Gastrocnemius medialis (tissue), 4 donors: ENCODE results near the gene EPHX1. TPM values are rescaled to one million over a fixed set of nuclear protein-coding genes. Genes with fewer than 3 reads are reported as not detected.

Source experiments
- ATAC-seq, 2 donors: fragments of 150-250 bp; one replicate each; pipeline ENCODE4 v1.9.1; 2016
- DNase-seq, 2 donors: peaks; one replicate each; pipeline ENCODE4 v3.0.0-alpha.2; 2019
- H3K27ac ChIP-seq, 4 donors: fragments of 200-600 bp; sonication (generic); 1 replicate in 1 of 4; 2 replicates in 3 of 4; pipeline ENCODE4 v1.5.1; 2016 to 2018; ENCODE audit warnings: mild to moderate bottlenecking in 2 of 4, moderate library complexity in 1 of 4
- H3K27me3 ChIP-seq, 3 donors: fragments of 200-600 bp; sonication (generic) in 2 of 3; 1 replicate in 1 of 3; 2 replicates in 2 of 3; pipeline versions ENCODE4 v1.5.1 to v1.6.0; 2016 to 2019; ENCODE audit warnings: mild to moderate bottlenecking in 1 of 3, moderate library complexity in 1 of 3
- H3K36me3 ChIP-seq, 2 donors: fragments of 200-600 bp; sonication (generic) in 1 of 2; one replicate each; pipeline ENCODE4 v1.5.1; 2017 to 2018
- H3K4me1 ChIP-seq, 2 donors: fragments of 200-600 bp; sonication (generic) in 1 of 2; one replicate each; pipeline ENCODE4 v1.5.1; 2016 to 2017; ENCODE audit warnings: mild to moderate bottlenecking in 2 of 2
- H3K4me3 ChIP-seq, 4 donors: fragments of 200-600 bp; sonication (generic) in 3 of 4; 1 replicate in 1 of 4; 2 replicates in 3 of 4; pipeline ENCODE4 v1.5.1; 2016 to 2019; ENCODE audit warnings: mild to moderate bottlenecking in 2 of 4
- H3K9me3 ChIP-seq, 3 donors: fragments of 200-600 bp; sonication (generic) in 2 of 3; 1 replicate in 1 of 3; 2 replicates in 2 of 3; pipeline ENCODE4 v1.5.1; 2016 to 2019
- POLR2A ChIP-seq, 2 donors: fragments of 450-650 bp; IDR thresholded peaks; one replicate each; pipeline ENCODE4 v1.6.1; 2017; ENCODE audit warnings: antibody characterized with exemption in 2 of 2, mild to moderate bottlenecking in 2 of 2, moderate library complexity in 2 of 2
- in situ Hi-C, 4 donors: fragments of 200-750 bp; cut with MboI; loops; one replicate each; pipeline versions ENCODE4 v1.15.0 to v1.8.0; 2017; ENCODE audit warnings: low sequenced_read_pairs in 4 of 4
- intact Hi-C: fragments of 100-400 bp; cut with DNase I; formaldehyde crosslinking; loops from one replicate; pipeline ENCODE4 v1.15.1; 2023; ENCODE audit warnings: low total_unique reads
- total RNA-seq, 4 donors: library from RNA; depleted of rRNA; stranded (reverse); fragments of >200 nt; gene quantifications; one replicate each; pipeline versions ENCODE4 v1.1.0 to v1.2.3, GENCODE V29; 2016
- TF ChIP-seq, protein P1 (sequence below), 5 experiments: fragments of 450-650 bp in 3 of 5; fragments of 200-600 bp in 2 of 5; sonication (generic) in 2 of 5; IDR thresholded peaks in 4 of 5; conservative IDR thresholded peaks in 1 of 5; 1 replicate in 4 of 5; 2 replicates in 1 of 5; pipeline ENCODE4 v1.5.1; 2016 to 2019; ENCODE audit warnings: antibody characterized with exemption in 5 of 5, mild to moderate bottlenecking in 3 of 5, moderate library complexity in 3 of 5

EPHX1 gene
- total RNA-seq, 4 donors from 2014 or later: 65.7 to 155 (median 108) TPM

DNA sequence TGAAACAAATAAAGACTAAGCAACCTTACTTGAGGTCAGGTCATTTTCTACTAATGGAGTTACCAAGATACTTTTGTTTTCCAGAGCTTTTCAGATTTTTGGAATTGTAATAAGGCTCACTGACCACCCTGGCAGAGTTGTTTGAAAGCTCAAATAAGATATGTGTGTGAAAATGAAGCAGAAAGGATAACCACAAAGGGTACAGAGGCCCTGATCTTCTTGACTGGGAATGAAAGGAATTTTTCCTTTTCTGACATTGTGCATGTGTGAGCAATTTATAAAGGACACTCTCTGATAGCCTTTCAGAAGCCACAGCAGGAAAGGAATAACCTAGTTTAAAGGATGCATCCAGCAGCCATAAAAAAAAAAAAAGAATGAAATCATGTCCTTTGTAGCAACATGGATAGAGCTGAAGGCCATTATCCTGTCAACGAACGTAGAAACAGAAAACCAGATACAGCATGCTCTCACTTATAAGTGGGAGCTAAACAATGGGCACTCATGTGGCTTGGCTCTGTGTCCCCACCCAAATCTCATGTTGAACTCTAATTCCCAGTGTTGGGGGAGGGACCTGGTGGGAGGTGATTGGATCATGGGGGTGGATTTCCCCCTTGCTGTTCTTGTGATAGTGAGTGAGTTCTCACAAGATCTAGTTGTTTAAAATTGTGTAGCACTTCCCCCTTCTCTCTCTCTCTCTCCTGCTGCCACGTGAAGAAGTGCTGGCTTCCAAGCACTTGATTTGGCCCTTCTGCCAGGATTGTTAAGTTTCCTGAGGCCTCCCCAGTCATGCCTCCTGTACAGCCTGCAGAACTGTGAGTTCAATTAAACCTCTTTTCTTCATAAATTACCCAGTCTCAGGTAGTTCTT, 35.4 kb upstream of the EPHX1 start:
- intact Hi-C loops: loop anchor here (5.0 kb wide), 3 partner anchors 72 to 222 kb away; no protein-coding TSS in a partner anchor
- Histone ChIP-seq H3K27ac (no peak overlapping the region), H3K36me3 (no peaks in the 10 kb centered on the region), H3K27me3 (no peaks in the 10 kb centered on the region), H3K9me3 (no peaks in the 10 kb centered on the region), H3K4me1 (peaks cover 23 to 29% of the 10 kb centered on the region in 2 donors), H3K4me3 (no peak overlapping the region)
- TF ChIP-seq POLR2A (IDR thresholded peaks at IDR 0.05): no peak
- TF ChIP-seq, protein P1, sequence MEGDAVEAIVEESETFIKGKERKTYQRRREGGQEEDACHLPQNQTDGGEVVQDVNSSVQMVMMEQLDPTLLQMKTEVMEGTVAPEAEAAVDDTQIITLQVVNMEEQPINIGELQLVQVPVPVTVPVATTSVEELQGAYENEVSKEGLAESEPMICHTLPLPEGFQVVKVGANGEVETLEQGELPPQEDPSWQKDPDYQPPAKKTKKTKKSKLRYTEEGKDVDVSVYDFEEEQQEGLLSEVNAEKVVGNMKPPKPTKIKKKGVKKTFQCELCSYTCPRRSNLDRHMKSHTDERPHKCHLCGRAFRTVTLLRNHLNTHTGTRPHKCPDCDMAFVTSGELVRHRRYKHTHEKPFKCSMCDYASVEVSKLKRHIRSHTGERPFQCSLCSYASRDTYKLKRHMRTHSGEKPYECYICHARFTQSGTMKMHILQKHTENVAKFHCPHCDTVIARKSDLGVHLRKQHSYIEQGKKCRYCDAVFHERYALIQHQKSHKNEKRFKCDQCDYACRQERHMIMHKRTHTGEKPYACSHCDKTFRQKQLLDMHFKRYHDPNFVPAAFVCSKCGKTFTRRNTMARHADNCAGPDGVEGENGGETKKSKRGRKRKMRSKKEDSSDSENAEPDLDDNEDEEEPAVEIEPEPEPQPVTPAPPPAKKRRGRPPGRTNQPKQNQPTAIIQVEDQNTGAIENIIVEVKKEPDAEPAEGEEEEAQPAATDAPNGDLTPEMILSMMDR (IDR thresholded peaks at IDR 0.05 in 4 of 5, conservative IDR thresholded peaks at IDR 0.05 in 1 of 5): no peak
- DNase-seq (no peak), ATAC-seq (no peak)
- in situ Hi-C loops: loop anchor here in 3 of 4 donors (5.0 to 10.0 kb wide), 7 partner anchors 60 to 292 kb away; no protein-coding TSS in a partner anchor

DNA sequence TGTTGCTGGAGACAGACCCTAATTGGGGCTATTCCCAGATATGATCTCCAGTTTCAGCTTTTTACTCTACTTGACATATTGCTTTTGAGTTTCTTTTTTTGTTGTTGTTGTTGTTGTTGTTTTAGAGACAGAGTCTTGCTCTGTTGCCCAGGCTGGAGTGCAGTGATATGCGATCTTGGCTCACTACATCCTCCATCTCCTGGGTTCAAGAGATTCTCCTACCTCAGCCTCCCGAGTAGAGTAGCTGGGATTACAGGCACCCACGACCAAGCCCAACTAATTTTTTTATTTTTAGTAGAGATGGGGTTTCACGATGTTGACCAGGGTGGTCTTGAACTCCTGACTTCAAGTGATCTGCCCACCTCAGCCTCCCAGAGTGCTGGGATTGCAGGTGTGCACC, 33.6 kb upstream of the EPHX1 start:
- Histone ChIP-seq H3K4me1 (peaks cover 36 to 42% of the 10 kb centered on the region in 2 donors), H3K36me3 (no peaks in the 10 kb centered on the region), H3K4me3 (no peak overlapping the region), H3K27me3 (no peaks in the 10 kb centered on the region), H3K9me3 (no peaks in the 10 kb centered on the region), H3K27ac (peak overlapping the region in 1 of 4 donors; percentile 96)
- intact Hi-C loops: no loop called here
- in situ Hi-C loops: loop anchor here in 3 of 4 donors (5.0 to 10.0 kb wide), 7 partner anchors 59 to 294 kb away; no protein-coding TSS in a partner anchor
- no peak for ATAC-seq
- DNase-seq: no peak
- TF ChIP-seq, protein P1 (IDR thresholded peaks at IDR 0.05 in 4 of 5, conservative IDR thresholded peaks at IDR 0.05 in 1 of 5): no peak
- no peak for TF ChIP-seq POLR2A (IDR thresholded peaks at IDR 0.05)

DNA sequence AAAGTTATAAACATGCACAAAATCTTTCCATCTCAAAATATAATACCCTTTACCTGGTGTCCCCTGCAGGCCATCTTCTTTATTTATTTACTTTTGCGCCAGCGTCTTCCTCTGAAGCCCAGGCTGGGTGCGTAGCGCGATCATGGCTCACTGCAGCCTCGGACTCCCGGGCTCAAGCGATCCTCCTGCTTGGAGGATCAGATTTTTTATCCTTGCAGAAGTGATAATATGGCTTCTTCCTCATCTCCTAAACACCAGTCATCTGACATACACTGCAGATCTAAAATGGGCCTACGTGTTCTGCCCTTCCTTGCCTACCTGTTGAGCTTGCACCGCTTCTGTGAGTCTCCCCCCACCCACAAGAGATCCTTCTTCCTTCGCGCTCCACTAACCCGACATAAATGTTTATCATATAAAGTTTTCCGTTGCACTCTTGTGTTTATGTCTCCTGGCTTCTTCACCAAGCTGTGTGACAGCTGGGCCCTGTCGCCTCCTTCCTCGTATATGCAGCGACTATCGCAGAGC, 32.8 kb upstream of the EPHX1 start:
- TF ChIP-seq POLR2A (IDR thresholded peaks at IDR 0.05): no peak
- TF ChIP-seq, protein P1 (IDR thresholded peaks at IDR 0.05 in 4 of 5, conservative IDR thresholded peaks at IDR 0.05 in 1 of 5): no peak

DNA sequence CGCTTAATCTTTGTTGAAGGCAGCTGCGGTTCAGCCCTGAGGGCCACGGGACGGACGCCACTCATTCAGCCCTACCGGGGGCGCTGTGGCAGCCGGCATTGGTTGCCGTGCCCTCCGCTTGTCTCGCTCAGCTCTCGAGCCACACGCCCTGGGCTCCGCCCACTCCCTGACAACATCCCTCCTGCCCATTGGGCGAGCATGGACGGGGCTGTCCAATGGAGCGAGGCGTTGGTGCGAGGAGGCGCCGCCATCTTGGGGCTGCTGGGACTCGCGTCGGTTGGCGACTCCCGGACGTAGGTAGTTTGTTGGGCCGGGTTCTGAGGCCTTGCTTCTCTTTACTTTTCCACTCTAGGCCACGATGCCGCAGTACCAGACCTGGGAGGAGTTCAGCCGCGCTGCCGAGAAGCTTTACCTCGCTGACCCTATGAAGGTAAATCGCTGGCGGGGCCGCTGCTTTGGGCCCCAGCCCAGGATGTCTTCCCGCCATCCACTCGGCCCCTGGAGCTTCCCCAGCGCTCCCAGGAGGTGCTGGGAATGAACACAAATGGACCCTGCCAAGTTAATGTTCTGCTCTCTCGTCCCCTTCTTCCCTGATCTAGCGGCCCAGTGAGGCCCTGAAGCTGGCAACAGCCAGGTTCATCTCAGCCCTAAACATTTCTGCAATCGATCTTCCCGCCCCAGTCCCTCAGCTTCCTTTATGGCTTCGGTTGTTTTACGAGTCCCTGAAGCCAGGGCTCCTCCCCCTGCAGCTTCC, 32.2 kb upstream of the EPHX1 start, which contains the start of gene SRP9:
SRP9 (plus strand) TSS at position 244 of the 754 bp plus-strand sequence; CDS start at position 359, 115 bp downstream.
- intact Hi-C loops (loop anchor here (1.0 kb wide), 4 partner anchors 32 to 134 kb away; partner anchors contain the start of gene TMEM63A), in situ Hi-C loops (loop anchor here in 3 of 4 donors (5.0 to 10.0 kb wide), 7 partner anchors 57 to 295 kb away; no protein-coding TSS in a partner anchor)
- peak; percentile 97 to 98 for ATAC-seq
- Histone ChIP-seq H3K27me3 (no peaks in the 10 kb centered on the region), H3K27ac (peak within 1 kb of the TSS; percentile 94 to 96 (median 95)), H3K4me1 (peaks cover 50% of the 10 kb centered on the region in 2 donors), H3K36me3 (no peaks in the 10 kb centered on the region), H3K9me3 (no peaks in the 10 kb centered on the region), H3K4me3 (peak within 1 kb of the TSS; percentile 78 to 98 (median 86))
- peak; percentile 98 to 99 for DNase-seq
- peak; percentile 73 to 85 for TF ChIP-seq POLR2A (IDR thresholded peaks at IDR 0.05)
- TF ChIP-seq, protein P1 (IDR thresholded peaks at IDR 0.05 in 4 of 5, conservative IDR thresholded peaks at IDR 0.05 in 1 of 5): peak; percentile 85 to 95 (median 89)

More for the DNA sequence above, 32.8 kb upstream of the EPHX1 start:
- in situ Hi-C loops: loop anchor here in 3 of 4 donors (5.0 to 10.0 kb wide), 7 partner anchors 58 to 295 kb away; no protein-coding TSS in a partner anchor
- DNase-seq: no peak
- Histone ChIP-seq H3K27me3 (no peaks in the 10 kb centered on the region), H3K27ac (peak overlapping the region; percentile 94 to 96 (median 95)), H3K4me3 (peak overlapping the region; percentile 54 to 98 (median 86)), H3K9me3 (no peaks in the 10 kb centered on the region), H3K4me1 (peaks cover 44% of the 10 kb centered on the region in 2 donors), H3K36me3 (no peaks in the 10 kb centered on the region)
- ATAC-seq: peak; percentile 16 to 20
- intact Hi-C loops: loop anchor here (1.0 kb wide), 2 partner anchors 32 to 105 kb away; partner anchors contain the start of gene TMEM63A
